Peyer's patch (tissue), 4 donors: ENCODE results near the gene HNF4A.

Experiments
- CTCF ChIP-seq, 6 experiments: fragments of 450-650 bp in 4 of 6; fragments of 200-600 bp in 2 of 6; sonication (generic) in 1 of 6; IDR thresholded peaks; one replicate each; pipeline ENCODE4 v1.5.1; 2017 to 2019; ENCODE audit warnings: antibody characterized with exemption in 6 of 6, mild to moderate bottlenecking in 3 of 6, moderate library complexity in 1 of 6
- POLR2A ChIP-seq, 2 donors: fragments of 450-650 bp; IDR thresholded peaks; one replicate each; pipeline ENCODE4 v1.5.1; 2017; ENCODE audit warnings: antibody characterized with exemption in 2 of 2, mild to moderate bottlenecking in 2 of 2, moderate library complexity in 2 of 2

GRCh38 chr20:44344723-44345122 is 10.8 kb upstream of the HNF4A start:
- TF ChIP-seq CTCF (IDR thresholded peaks at IDR 0.05) (no peak), POLR2A (IDR thresholded peaks at IDR 0.05) (no peak)
